Endothelial cell of umbilical vein (primary cell): Measurements from ENCODE around the gene BRD2. TPM values are rescaled to one million over a fixed set of nuclear protein-coding genes. Genes with fewer than 3 reads are reported as not detected.

Experiments
- BruUV-seq: library from RNA; stranded (reverse); fragments of 400-500 nt; replicated peaks from 2 replicates; lab custom pipeline; 2021; lab: Mats Ljungman, UMichigan
- CTCF ChIA-PET: fragments of 300-600, 350-600 bp; sonication (Branson Sonifier 250); formaldehyde crosslinking; loops from one replicate; lab custom pipeline; 2021; ENCODE audit warnings: antibody characterized with exemption, inconsistent platforms; lab: Charles Lee
- POLR2A ChIA-PET: fragments of 300-600, 350-600 bp; sonication (Branson Sonifier 250); formaldehyde crosslinking; loops from one replicate; lab custom pipeline; 2021; ENCODE audit warnings: antibody characterized with exemption, inconsistent platforms; lab: Charles Lee
- DNase-seq: peaks from one replicate; pipeline ENCODE4 v3.0.0-alpha.2; 2011; ENCODE audit warnings: low read depth, low spot score
- FAIRE-seq: peaks from 2 replicates; lab custom pipeline; 2011; peaks lifted over from hg19 to GRCh38; lab: Jason Lieb, UNC
- H2AFZ ChIP-seq: 2 replicates; pipeline ENCODE4 v1.6.0; 2012; ENCODE audit warnings: low read depth, low read length, control low read depth, inconsistent platforms
- H3K27ac ChIP-seq: 2 replicates; pipeline ENCODE4 v1.5.1; 2011; ENCODE audit warnings: low read depth, mild to moderate bottlenecking, control low read depth, low read length, moderate library complexity; ENCODE audit not compliant: insufficient read depth
- H3K27me3 ChIP-seq, 2 experiments: 2 replicates each; pipeline versions ENCODE4 v1.6.0 to v1.6.1; 2011; ENCODE audit warnings: low read length in 2 of 2, mixed read lengths in 1 of 2; ENCODE audit not compliant: control insufficient read depth in 2 of 2, insufficient read depth in 2 of 2
- H3K36me3 ChIP-seq, 2 experiments: 2 replicates in 1 of 2; 3 replicates in 1 of 2; pipeline ENCODE4 v1.5.1; 2011; ENCODE audit warnings: low read length in 2 of 2, mild to moderate bottlenecking in 1 of 2, moderate library complexity in 1 of 2; ENCODE audit not compliant: control insufficient read depth in 2 of 2, insufficient read depth in 2 of 2; ENCODE audit errors: extremely low read depth in 1 of 2
- H3K4me1 ChIP-seq: 3 replicates; pipeline ENCODE4 v1.5.1; 2011; ENCODE audit warnings: mild to moderate bottlenecking, low read length; ENCODE audit not compliant: control insufficient read depth, insufficient read depth; ENCODE audit errors: extremely low read depth
- H3K4me2 ChIP-seq: 2 replicates; pipeline ENCODE4 v1.6.1; 2011; ENCODE audit warnings: low read length, control low read depth, mixed read lengths; ENCODE audit not compliant: insufficient read depth
- H3K4me3 ChIP-seq, 3 experiments: fragments of 200-600 bp in 1 of 3; sonication (generic), shearing (Covaris generic) in 1 of 3; replicated peaks in 1 of 3; 2 replicates each; pipeline ENCODE4 v1.5.1; 2011 to 2016; ENCODE audit warnings: control low read depth in 3 of 3, low read length in 3 of 3, mild to moderate bottlenecking in 2 of 3, inconsistent platforms in 1 of 3, low read depth in 1 of 3, moderate library complexity in 1 of 3; ENCODE audit not compliant: insufficient read depth in 1 of 3
- H3K79me2 ChIP-seq: 2 replicates; pipeline ENCODE4 v1.6.0; 2012; ENCODE audit warnings: low read length, inconsistent platforms; ENCODE audit not compliant: control insufficient read depth, insufficient read depth
- H3K9ac ChIP-seq: replicated peaks from 2 replicates; pipeline ENCODE3; 2011; ENCODE audit warnings: low read length, control low read depth; ENCODE audit not compliant: insufficient read depth; ENCODE audit errors: extremely low read depth
- H3K9me1 ChIP-seq: replicated peaks from 3 replicates; pipeline ENCODE4 v1.6.0; 2011; ENCODE audit warnings: mild to moderate bottlenecking, low read length; ENCODE audit not compliant: control insufficient read depth, insufficient read depth; ENCODE audit errors: extremely low read depth
- H3K9me3 ChIP-seq: replicated peaks from 2 replicates; pipeline ENCODE4 v1.5.1; 2012; ENCODE audit warnings: low read length, inconsistent platforms; ENCODE audit not compliant: control insufficient read depth, insufficient read depth
- H4K20me1 ChIP-seq: replicated peaks from 2 replicates; pipeline ENCODE3; 2011; ENCODE audit warnings: mild to moderate bottlenecking, low read length; ENCODE audit not compliant: control insufficient read depth, insufficient read depth; ENCODE audit errors: extremely low read depth
- CTCF ChIP-seq, 2 donors: IDR thresholded peaks; 1 replicate in 1 of 2; 2 replicates in 1 of 2; pipeline ENCODE4 v1.5.1; 2011; ENCODE audit warnings: low read length in 2 of 2, mild to moderate bottlenecking in 2 of 2, moderate library complexity in 2 of 2, control low read depth in 1 of 2, inconsistent platforms in 1 of 2, low read depth in 1 of 2; ENCODE audit not compliant: insufficient read depth in 1 of 2; ENCODE audit errors: extremely low read depth in 1 of 2
- MYC ChIP-seq: IDR thresholded peaks from one replicate; pipeline ENCODE4 v1.6.1; 2011; ENCODE audit warnings: mild to moderate bottlenecking, low read depth, low read length
- dilution Hi-C: fragments of 300-500 bp; cut with MboI; formaldehyde crosslinking; loops from one replicate; pipeline ENCODE4 v1.15.0; 2019; ENCODE audit warnings: low sequenced_read_pairs; ENCODE audit not compliant: extremely low pct_ligation_motif_present
- intact Hi-C: fragments of 100-400 bp; cut with micrococcal nuclease; formaldehyde crosslinking; loops from one replicate; pipeline ENCODE4 v1.10.0; 2022
- polyA plus RNA-seq, 4 experiments: library from polyadenylated mRNA; depleted of rRNA in 3 of 4; stranded (reverse) in 3 of 4; unstranded in 1 of 4; fragments of >200 nt; gene quantifications; 2 replicates each; pipeline versions ENCODE4 v1.2.1 to v1.2.3, GENCODE V29; 2011 to 2012; ENCODE audit warnings: missing spikeins in 1 of 4
- total RNA-seq: library from RNA; stranded (reverse); gene quantifications from 2 replicates; pipeline ENCODE4 v1.2.3, GENCODE V29; 2021

Gene BRD2
- total and polyA plus RNA-seq, 2 donors (not counting 3 experiments of a cell fraction or from before 2014, with no cell fraction given): 131 to 197 TPM

GRCh38 chr6:32952817-32953739 is 15.3 kb upstream of the BRD2 start, which contains the start of gene HLA-DMA:
Gene HLA-DMA (minus strand): TSS chr6:32953097. CDS start chr6:32953036, 61 bp downstream.
- no peaks in the 10 kb centered on the region for H4K20me1 ChIP-seq
- no peaks in the 10 kb centered on the region for H3K79me2 ChIP-seq
- FAIRE-seq: peak; percentile 95
- CTCF ChIA-PET: interaction anchor here (0.7 to 10.8 kb wide), 28 partner anchors 8 to 173 kb away, joined by 3 to 174 read pairs (median 6); partner anchors contain the start of genes BRD2, HLA-DMB, PSMB9 and TAP1
- dilution Hi-C loops (no loop called here), intact Hi-C loops (loop anchor here (1.0 to 2.0 kb wide), 4 partner anchors 14 to 68 kb away; no protein-coding TSS in a partner anchor)
- peak; percentile 96 for DNase-seq
- TF ChIP-seq MYC (no peak), CTCF (IDR thresholded peaks at IDR 0.05; ENCODE audit: extremely low read depth in 1 of 2, insufficient read depth in 1 of 2, low read depth in 1 of 2, low read length in 2 of 2) (peak; percentile 80 to 81)
- no peak within 1 kb of the TSS for H3K4me2 ChIP-seq
- no peak within 1 kb of the TSS for H3K4me3 ChIP-seq
- H3K4me1 ChIP-seq: no peaks in the 10 kb centered on the region
- BruUV-seq: no TSS peak
- no peak within 1 kb of the TSS for H3K27ac ChIP-seq
- no peak within 1 kb of the TSS for H3K9ac ChIP-seq
- no peaks in the 10 kb centered on the region for H3K9me3 ChIP-seq
- no peaks in the 10 kb centered on the region for H3K27me3 ChIP-seq
- H3K9me1 ChIP-seq: no peaks in the 10 kb centered on the region
- peak within 1 kb of the TSS; percentile 32 for H2AFZ ChIP-seq
- POLR2A ChIA-PET: interaction anchor here (0.8 to 3.8 kb wide), 3 partner anchors 15 to 20 kb away, joined by 4 to 58 read pairs (median 6); partner anchors contain the start of gene BRD2
- no peaks in the 10 kb centered on the region for H3K36me3 ChIP-seq
